CD4-positive, alpha-beta T cell treated with Interleukin-2 at 100 ng/mL for 4 hours (primary cell): ENCODE measurements around the gene YPEL5.
"Not testable (repeated sequence)": the region's sequence is repeated elsewhere in the genome, so short reads cannot be mapped to it uniquely, and the experiment has no call there.

ENCODE experiments used
- DNase-seq: peaks from one replicate; pipeline ENCODE4 v3.0.0-alpha.2; 2020; ENCODE audit warnings: low spot score

The YPEL5 gene

DNA sequence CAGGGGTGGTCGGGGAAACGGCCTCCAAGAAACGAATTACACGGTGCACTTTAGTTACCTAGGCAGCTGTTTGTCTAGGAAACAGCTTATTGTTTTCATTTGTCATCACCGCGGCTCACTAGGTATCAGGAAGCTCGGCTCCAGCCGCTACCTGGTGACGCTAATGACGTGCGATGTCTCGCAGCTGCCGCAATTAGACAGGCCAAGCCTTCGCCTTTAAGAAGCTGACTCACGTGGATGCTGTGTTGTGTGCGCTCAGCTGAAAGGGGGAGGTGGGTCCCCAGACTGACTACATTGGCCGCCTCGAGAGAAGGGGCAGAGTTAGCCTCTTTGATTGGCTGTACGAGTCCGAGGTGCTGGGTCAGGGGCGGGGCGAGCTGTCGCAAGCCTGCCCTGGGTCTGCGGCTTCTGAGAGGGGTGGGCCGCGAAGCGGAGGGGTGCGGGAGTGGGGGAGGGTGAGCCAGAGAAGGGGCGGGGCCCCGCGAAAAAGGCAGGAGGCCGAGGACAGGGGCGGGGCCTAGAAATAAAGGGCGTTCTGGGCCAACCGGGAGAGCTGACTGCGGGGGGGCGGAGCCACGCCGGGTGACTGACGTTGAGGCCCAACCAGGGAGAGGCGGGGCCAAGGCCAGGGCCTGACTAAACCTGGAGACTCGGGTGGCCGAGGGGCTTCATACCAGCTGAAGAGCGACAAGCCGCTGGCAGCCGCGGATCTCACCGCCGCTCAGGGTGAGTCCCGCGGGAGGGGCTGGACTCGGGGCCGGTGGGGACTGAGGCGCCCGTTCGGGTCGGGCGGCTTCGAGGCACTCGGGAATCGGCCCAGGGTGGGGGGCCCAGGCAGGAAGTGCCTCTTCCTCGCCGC, at the start of gene YPEL5:
YPEL5 (plus strand) TSS at position 671 of the 859 bp plus-strand sequence. CDS start 9,645 bp downstream, outside the sequence.
- peak; percentile 100 for DNase-seq

DNA sequence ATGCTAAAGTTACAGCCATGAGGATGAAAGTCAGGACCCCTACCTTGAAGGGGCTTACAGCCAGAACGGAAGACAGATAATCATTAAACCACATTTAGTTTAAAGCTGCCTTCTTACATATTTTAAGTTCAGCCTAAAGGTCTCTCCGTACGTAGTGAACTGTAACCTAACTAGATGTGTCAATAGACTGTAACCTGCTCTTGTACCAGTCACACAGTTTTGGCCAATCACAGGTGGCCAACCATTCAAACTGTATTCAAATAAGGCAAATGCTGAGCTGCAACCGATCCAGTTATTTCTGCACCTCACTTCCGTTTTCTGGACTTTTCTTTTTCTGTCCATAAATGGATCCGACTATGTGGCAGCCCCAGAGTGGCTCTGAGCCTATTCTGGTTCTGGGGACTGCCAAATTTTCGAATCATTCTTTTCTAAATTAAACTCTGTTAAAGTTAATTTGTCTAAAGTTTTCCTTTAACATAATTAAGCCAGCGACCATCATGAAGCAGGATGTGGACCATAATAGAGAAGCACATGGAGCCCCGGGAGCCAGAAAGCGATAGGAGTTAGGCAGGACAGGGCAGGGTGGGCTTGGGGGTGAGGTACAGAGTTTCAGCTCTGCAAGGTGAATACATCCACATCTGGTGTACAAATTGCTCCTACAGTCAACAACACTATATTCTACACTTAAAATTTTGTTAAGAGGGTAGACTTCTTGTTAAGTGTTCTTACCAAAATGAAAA, 48.4 kb upstream of the YPEL5 start:
- no peak for DNase-seq

DNA sequence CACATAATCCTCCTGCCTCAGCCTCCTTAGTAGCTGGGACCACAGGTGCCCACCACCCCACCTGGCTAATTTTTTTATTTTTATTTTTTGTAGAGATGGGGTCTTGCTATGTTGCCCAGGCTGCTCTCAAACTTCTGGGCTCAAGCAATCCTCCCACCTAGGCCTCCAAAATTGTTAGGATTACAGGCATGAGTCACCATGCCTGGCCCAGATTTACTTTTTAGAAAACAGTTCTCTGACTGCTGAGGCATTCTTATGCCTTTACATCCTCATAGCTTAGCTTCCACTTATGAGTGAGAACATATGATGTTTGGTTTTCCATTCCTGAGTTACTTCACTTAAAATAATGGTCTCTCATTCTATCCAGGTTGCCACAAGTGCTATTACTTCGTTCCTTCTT, 47.4 kb upstream of the YPEL5 start:
- not testable (repeated sequence) for DNase-seq

DNA sequence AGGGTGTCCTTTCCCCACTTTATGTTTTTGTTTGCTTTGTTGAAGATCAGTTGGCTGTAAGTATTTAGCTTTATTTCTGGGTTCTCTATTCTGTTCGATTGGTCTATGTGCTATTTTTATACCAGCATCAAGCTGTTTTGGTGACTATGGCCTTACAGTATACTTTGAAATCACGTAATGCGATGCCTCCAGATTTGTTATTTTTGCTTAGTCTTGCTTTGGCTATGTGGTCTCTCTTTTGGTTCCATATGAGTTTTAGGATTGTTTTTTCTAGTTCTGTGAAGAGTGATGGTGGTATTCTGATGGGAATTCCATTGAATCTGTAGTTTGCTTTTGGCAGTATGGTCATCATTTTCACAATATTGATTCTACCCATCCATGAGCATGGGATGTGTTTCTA, 46.1 kb upstream of the YPEL5 start:
- not testable (repeated sequence) for DNase-seq

DNA sequence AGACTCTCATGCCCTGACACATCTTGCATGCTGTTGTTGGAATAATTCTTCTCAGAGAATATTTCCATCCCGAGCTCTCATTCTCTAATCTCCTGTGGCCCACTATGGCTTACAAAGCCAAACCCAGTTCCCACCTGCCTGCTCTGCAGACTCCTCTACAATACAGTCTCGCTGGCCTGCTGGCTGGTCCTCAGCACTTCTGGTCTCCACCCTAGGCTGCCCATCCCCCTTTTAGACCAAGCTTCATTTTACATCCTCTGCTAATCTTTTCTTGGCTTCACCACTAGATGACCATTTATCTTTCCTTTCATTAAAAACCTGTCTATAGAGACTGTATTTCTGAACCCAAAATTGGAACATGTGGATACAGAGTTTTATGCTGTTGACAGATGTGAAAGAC, 42.5 kb upstream of the YPEL5 start:
- DNase-seq, result no peak

DNA sequence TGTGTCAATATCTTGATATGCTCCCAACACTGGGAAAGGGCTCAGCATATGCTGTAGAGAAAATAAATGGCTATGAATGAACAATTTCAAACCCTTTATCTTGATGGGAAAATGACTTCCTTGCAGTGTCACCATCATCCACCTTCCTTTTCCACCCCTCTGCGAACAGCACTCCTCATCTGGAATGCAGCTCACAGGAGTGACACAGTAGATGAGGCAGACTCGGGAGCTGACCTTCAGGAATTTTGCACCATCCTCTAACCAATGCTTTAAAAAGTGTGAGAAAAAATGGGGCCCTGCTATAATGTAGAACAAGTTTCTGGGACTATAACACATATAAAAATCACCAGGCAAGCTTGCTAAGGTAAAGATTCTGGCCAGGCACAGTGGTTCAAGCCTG, 41.3 kb upstream of the YPEL5 start:
- no peak for DNase-seq

DNA sequence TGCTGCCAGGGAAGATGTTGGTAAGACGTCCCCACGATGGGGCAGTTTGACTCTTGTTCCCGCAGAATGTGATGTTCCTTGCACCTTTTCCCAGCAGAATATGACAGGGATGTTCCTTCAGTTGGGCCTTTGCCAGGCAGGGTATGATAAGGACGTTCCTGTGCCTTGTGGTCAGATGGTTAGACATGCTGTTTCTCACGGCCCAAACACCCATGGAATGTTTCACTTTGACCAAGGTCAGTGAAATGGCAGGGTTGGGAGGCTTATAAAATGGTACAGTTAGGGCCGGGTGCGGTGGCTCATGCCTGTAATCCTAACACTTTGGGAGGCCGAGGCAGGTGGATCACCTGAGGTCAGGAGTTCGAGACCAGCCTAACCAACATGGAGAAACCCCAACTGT, 40.3 kb upstream of the YPEL5 start:
- no peak for DNase-seq

DNA sequence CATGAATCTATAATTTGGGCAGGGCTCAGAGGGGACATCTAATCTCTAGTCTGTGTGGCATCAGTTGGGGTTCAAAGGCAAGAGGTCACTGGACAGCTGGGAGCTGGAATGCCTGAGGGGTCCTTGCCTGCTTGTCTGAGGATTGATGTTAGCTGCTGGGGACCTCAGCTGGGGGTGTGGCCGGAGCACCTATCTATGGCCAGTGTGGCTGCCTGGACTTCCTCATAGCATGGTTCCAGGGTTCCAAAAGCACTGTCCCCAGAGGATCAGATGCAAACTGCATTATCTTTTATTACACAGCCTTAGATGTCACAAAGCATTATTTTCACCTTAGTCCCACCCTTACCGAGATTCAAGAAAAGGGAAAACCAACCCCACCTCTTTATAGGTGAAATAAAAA, 38.6 kb upstream of the YPEL5 start:
- DNase-seq, result no peak

DNA sequence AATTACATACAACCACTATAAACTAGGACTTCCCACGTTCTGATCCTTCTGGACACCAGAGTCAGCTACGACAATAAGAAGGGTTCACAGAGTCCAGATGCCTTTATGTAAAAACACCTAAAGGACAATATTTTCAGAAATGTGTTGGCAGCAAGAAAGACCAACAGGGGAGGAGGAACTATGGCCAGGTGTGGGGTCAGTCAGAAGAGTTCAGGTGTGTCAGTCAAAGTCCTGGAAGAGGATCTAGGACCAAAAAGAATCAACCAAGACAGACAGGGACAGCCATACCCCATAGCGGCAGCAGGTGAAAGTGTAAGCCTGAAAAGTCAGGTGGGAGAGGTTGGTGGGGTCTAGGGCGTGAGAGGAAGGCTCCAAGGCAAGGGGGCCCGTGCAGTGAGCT, 38.0 kb upstream of the YPEL5 start:
- DNase-seq, result no peak

DNA sequence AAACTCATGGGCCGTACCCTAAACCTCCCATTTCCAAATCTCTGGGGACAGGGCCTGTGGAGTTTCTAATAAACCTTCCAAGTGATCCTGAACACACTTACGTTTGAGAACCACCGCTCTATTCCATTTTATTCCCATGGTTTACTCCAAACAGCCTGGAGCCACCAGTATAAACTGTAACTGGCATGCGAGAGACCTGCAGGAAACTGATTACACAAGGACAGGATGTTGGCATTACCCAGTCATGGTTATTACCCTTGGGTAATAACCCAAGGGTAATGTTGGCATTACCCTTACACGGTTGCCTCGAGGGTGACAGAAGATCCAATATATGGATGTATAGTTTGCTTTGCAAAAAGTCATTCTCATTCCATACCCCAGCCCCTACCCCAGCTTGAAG, 37.0 kb upstream of the YPEL5 start:
- no peak for DNase-seq

DNA sequence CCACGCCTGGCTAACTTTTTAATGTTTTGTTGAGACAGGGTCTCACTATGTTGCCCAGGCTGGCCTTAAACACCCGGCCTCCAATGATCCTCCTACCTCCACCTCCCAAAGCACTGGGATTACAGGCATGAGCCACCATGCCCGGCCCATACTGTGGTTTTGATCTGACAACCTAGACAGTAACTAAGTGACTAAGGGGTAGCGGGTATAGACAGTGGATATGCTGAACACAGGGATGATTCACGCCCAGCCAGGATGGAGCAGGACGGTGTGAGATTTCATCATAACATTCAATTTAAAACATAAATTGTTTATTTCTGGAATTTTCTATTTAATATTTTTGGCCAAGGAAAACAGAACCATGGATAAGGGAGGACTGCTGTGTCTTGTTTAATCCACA, 36.0 kb upstream of the YPEL5 start:
- no peak for DNase-seq

DNA sequence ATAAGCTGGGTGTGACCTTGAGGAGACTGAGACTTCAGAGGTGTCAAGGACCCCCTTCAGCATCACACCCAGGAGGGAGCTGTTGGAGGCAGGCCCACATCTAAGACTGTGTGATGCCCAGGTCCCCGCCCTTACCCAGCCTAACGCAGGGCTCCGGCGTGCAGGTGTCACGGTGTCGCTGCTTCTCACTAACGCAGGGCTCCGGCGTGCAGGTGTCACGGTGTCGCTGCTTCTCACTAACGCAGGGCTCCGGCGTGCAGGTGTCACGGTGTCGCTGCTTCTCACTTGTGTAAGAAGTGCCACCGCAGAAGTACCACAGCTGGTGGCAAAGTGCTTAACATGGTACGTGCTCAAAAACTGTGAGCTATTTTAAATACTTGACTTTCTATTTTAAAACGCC, 35.6 kb upstream of the YPEL5 start:
- not testable (repeated sequence) for DNase-seq

DNA sequence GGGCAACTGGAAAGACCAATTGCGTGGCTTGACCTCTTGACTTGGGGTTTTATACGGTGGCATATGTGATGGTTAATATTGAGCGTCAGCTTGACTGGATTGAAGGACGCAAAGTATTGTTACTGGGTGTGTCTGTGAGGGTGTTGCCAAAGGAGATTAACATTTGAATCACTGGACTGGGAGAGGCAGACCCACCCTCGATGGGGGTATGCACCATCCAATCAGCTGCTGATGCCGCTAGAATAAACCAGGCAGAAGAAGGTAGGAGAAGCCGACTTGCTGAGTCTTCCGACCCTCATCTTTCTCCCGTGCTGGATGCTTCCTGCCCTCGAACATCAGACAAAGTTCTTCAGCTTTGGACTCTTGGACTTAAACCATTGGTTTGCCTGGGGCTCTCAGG, 34.2 kb upstream of the YPEL5 start:
- no peak for DNase-seq

DNA sequence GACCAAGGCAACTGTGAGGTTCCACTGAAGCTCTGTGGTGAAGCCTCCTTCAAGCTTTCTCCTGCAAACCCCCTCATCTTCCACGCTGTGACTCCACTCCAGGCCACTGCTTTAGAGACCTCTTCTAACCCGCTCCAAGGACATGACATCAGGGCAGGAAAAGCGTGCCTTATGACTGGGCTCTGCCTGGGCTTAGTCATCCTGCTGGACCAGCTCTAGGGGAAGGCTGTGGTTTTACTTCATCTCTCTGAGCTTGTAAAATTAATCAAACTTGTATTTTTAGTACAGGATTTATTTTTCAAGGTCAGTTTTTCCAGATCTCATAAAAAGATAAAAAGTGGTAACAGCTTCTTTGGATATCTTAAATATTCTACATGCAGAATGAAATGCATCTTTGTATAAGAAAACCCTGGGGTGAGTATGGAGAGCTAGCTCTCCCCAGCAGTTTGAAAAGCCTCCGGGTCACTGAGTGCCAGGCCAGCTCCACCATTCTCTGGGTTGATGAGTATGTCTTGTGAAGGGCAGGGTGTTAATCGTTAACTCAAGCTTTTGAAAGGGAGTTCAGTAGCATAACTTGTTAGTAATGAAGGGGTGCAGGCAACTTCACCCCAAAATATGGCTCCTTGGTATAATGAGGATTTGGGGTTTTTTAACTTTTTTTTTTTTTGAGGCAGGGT, 33.1 kb upstream of the YPEL5 start:
- no peak for DNase-seq

DNA sequence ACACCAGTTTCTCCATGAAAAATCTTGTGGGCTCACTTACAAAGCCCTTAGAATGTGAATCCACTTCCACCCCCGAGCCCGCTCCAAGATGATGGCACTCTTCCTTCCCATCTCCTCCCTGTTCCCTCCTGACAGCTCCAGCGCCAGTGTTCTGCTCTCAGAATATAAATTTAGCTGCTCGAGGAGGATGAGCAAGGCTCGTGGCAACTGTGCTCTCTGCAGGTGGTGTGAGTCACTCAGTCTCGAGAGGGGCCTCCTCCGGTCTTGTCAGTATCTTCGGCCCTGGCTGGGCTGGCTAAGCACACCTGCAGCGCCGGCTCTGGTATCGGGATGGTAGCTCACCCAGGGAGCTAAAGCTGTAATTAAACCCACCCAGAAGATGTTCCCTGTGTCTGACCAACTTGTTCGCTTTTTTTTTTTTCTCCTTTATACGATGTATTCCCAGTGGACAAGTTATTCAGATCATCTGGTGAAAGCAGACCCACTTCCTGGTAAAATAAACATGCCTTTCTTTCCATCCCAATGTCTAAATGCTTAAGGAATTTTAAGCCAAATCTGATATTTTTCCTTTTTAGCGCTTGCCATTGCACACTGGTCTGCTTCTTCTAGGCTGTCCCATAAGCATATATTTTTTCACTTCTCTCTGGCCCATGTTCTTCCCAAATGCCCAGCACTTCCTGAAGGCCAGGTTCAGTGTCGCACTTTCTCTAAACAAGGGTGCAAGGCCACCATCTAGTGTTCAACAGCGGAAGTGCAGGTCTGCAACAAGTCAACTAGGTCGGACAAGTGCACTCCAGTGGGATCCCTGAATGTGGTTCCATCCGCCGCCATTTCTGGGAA, 31.4 kb upstream of the YPEL5 start:
- peak; percentile 66 for DNase-seq

DNA sequence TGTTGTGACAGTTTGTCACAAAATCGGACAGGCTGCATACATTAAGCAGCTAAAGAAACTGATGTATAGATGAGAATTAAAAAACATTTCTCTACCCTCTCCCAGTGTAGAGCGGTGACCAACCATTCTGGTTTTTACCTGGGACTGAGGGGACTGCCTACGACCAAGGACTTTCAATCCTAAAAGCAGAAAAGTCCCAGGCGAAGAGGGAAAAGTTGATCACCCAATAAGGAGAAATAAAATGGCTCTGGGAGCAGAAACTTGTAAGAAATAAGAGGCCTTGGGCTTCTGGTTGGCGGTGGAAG, 30.9 kb upstream of the YPEL5 start:
- no peak for DNase-seq

DNA sequence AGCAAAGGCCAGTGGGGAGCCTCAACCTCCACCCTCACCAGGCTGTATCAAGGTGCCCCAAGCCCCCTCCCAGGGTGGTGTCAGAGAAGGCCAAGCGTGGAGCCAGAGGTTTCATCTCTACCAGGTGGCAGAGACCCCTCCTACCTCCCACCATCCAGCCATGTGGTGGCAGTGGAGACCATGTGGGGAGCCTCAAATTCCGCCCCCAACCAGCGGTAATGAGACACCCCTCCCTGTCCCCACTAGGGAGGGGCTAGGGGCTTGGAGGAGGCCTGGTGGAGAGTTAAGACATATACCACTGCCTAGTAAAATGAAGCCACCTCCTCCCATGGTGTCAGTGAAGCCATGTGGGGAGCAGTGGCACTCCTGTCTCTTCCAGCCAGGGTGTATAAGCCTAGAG, 24.4 kb upstream of the YPEL5 start:
- DNase-seq, result no peak

DNA sequence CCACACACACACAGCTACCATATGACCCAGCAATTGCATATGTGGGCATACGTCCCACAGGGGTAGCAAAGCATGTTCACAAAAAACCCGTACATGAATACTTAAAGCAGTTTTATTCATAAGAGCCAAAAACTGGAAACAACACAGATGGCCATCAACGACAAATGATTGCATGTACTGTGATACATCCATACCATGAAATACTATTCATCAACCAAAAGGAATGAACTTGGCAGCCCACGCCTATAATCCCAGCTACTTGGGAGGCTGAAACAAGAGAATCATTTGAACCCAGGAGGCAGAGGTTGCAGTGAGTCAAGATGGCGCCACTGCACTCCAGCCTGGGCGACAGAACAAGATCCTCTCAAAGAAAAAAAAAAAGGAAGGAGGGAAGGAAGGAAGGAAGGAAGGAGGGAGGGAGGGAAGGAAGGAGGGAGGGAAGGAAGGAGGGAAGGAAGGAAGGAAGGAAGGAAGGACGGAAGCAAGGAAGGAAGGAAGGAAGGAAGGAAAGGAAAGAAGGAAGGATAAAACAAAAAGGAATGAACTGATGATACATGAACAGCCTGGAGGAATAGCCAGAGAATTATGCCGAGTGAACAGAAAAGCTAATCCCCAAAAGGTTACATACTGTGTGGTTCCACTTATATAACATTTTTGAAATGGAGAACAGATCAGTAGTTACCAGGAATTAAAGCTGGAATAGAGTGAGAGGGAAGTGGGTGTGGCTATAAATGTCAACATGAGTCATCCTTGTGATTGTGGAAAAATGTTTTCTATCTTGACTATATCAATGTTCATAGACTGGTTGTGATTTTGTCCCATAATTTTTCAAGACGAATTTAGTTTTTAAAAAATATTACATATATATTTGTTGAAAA, 19.6 kb upstream of the YPEL5 start:
- DNase-seq, result no peak

DNA sequence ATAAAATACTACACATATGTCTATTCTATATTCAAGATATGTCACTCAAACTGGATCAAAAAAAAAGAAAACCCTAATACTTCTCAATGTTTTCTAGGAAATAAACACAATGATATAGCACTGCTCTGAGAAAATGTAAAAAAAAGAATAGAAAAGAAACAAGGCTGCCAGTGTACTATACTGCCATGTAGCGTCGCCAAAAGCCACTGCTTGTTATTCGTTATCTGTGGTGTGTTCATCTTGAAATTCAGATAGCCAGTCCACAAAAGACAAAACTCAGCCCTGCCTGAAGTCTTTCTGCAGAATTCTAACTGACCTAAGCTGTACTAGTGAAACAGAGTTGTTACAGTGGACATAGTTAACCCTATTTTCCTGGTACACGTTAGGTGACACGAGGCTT, 12.2 kb upstream of the YPEL5 start:
- DNase-seq, result no peak

DNA sequence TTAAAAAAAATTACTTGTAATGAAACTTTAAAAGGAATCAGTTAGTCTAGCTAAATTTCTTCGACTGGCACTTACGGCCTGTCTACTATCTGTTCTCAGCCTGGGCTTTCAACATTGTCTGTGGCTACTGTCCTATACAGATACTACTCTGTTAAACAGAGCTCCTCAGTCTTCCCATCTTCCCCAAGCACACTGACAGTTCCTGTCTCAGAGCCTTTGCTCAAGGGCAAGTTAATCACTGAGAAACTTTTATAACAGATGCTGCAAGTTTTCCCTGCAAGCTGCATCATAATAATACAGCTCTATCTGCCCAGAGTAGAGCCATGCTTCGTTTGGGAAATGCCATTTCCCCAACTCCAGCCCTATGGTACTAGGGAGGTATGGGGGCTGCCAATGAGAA, 11.3 kb upstream of the YPEL5 start:
- no peak for DNase-seq

DNA sequence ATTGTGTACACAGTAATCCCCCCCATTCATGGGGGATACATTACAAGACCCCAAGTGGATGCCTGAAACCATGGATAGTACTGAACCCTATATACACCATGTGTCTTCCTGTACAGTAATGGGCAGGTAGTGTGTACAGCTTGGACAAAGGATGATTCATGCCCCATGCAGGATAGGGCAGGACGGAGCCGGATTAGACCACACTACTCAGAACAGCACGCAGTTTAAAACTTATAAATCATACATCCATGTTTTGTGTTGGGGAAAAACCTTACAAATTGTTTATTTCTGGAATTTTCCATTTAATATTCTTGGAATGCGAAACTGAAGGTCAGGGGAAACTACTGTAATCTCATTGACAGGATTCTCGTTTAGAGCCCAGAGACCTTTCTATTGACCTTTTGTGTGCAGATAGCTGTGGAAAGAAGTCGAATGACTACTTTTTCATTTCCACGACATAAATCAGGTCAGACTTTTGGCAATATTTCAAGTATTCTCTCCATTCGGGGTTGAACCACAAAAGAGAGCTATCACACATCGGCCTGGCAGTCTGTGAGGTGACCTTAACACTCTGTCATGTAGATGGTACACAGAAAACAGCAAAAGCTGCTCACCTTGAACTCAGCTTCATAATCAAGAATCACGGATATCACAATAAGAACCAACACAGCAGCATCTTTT, 9.9 kb upstream of the YPEL5 start:
- no peak for DNase-seq
